HG03354 (cell line): Measurements from ENCODE around the gene HNRNPA2B1.
"Not testable (repeated sequence)": the region's sequence is repeated elsewhere in the genome, so short reads cannot be mapped to it uniquely, and the experiment has no call there.

Source experiments
- ATAC-seq: cut with Tn5 transposase; IDR thresholded peaks from one replicate; pipeline ENCODE4 v1.9.1; 2021; ENCODE audit warnings: mild to moderate bottlenecking; ENCODE audit not compliant: unreplicated experiment, poor library complexity, severe bottlenecking

HNRNPA2B1 gene

GRCh38 chr7:26169271-26169670 lies 31.3 kb downstream of the HNRNPA2B1 start:
- ATAC-seq, result no peak

- ATAC-seq, result no peak
Observed at GRCh38 chr7:26168458-26169023, 32.0 kb downstream of the HNRNPA2B1 start.

- peak; percentile 89 for ATAC-seq
Observed at GRCh38 chr7:26167303-26167934, 33.1 kb downstream of the HNRNPA2B1 start.

DNA sequence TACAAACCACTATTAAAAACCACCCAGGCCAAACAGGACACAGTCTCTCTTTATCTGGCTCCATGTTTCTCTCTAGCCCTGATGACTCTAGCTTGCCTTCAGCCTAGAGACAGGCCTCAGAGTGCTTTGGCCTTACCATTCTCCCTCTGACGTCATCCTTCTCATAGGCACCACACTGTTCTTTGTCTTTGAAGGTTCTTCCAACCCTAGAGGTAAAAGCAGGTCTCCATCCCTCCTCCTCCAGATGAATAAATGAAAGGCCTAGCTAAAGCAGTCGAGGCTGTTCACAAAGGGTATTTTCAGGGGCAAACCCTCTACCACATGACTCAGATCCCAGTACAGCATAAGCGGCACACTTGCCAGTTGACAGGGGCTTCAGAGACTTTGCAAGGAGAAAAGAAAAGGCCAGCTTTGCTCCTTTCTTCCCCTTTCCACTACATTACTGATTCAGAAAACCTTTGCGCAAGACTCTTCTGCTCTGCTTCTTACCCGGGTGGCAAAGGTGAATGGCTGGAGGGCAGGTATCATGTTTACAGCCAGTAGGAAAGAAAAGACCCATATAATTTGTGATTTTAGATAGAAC lies 33.8 kb downstream of the HNRNPA2B1 start:
- peak; percentile 25 for ATAC-seq

- ATAC-seq, result no peak
Observed at GRCh38 chr7:26165950-26166683, 34.4 kb downstream of the HNRNPA2B1 start.

GRCh38 chr7:26163804-26164203 lies 36.7 kb downstream of the HNRNPA2B1 start:
- ATAC-seq, result not testable (repeated sequence)

- no peak for ATAC-seq
Observed at GRCh38 chr7:26162431-26162830, 38.1 kb downstream of the HNRNPA2B1 start.

DNA sequence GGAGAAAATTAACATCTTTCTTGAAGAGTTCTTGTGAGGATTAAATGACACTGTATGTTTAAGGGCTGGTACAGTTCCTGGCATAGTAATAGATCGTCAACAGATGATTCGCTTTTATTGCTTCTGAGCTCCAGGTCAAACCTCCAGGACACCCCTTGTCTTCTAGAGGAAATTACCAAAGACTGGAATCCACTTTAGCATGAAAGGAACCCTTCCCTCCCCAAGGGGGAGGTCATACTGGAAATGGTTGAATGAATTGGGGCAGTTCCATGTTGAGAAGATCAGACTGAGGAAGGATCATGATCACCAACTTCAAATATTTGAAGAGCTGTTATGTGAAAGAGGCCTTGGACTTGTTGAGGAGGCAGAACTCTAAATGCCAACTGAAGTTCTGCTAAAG lies 39.6 kb downstream of the HNRNPA2B1 start:
- no peak for ATAC-seq

- ATAC-seq, result no peak
Observed at GRCh38 chr7:26159243-26159642, 41.3 kb downstream of the HNRNPA2B1 start.

GRCh38 chr7:26157520-26158105 lies 42.9 kb downstream of the HNRNPA2B1 start:
- no peak for ATAC-seq

DNA sequence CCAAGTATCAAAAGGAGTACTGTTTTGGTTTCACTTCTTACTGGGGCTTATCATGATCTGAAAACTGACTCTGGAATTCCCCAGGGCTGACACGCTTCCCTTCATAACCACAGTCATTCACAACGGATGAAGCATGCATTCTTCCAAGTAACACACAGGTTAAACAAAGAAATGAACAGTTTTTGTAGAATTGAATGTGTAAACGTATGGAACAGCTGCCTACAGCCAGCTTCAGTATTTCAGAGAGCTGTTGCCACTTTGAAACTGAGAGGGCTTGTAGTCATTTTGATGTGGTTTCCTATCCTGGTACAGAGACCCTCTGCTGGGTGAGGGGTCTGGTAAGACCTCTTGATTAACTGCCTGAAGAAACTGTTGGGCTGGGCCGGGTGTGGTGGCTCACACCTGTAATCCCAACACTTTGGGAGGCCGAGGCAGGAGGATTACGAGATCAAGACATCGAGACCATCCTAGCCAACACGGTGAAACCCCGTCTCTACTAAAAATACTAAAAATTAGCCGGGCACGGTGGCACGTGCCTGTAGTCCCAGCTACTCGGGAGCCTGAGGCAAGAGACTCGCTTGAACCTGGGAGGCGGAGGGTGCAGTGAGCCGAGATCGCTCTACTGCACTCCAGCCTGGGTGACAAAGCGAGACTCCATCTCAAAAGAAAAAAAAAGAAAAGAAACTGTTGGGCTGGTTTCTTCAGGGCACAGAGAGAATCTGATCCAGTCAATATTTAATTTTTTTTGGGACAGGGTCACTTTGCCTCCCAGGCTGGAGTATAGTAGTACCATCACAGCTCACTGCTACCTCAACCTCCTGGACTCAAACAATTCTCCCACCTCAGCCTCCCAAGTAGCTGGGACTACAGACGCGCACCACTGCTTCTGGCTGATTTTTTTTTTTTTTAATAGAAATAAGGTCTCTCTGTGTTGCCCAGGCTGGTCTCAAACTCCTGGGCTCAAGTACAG lies 43.8 kb downstream of the HNRNPA2B1 start:
- peak; percentile 17 for ATAC-seq

- no peak for ATAC-seq
Observed at GRCh38 chr7:26155531-26156375, 44.8 kb downstream of the HNRNPA2B1 start.

- no peak for ATAC-seq
Observed at GRCh38 chr7:26153823-26154783, 46.4 kb downstream of the HNRNPA2B1 start.

DNA sequence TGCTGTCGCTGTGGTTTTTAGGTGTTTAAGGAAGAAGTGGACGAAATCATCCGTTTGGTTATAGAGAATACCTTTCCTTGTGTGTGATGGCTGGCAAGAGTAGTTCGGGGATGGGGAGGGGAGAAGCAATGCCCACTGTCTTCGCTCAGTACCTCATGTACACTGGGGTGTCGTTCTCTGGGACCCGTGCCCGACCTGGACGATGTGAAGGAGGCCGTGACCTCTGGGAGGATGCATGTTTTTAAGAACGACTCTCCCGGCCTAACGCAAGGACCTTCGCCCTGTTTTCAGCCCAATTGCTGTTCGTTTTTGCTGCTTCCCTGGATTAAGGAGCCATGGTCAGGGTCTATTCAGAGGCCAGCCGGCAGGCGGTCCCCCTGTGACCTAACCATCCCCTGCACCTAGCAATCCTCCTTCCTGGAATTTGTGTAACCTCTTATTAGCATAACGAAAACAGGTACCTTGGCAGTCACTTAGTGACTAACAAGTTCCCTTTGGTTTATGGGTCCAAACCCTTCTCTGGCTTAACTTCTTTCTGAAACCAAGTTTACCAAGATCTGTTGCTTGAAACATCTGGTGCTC lies 47.2 kb downstream of the HNRNPA2B1 start:
- no peak for ATAC-seq

DNA sequence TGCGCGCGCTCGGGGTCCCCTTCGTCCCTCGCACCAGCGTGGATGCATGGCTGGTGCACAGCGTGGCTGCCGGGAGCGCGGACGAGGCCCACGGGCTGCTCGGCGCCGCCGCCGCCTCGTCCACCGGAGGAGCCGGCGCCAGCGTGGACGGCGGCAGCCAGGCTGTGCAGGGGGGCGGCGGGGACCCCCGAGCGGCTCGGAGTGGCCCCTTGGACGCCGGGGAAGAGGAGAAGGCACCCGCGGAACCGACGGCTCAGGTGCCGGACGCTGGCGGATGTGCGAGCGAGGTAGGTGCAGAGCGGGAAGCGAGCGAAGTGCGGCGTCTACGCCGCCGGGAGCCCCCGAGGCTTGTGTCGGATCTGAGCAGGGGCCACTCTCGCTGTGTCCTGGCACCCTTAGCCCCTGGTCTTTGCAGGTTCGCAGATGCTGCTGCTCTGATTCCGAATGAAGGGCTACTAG lies 47.7 kb downstream of the HNRNPA2B1 start:
- ATAC-seq, result peak; percentile 29

- peak; percentile 72 for ATAC-seq
Observed at GRCh38 chr7:26151953-26152781, 48.4 kb downstream of the HNRNPA2B1 start, which contains the start of gene NFE2L3. Gene NFE2L3, plus strand, starts transcription at chr7:26152198. Its CDS starts 301 bp downstream, at chr7:26152499.
